Activated CD4-positive, alpha-beta T cell treated with anti-CD3 and anti-CD28 coated beads for 36 hours (primary cell): ENCODE measurements around the gene OSBPL10. TPM values are rescaled to one million over a fixed set of nuclear protein-coding genes. Genes with fewer than 3 reads are reported as not detected.

ENCODE experiments used
- ATAC-seq: fragments of 200-7000 bp; cut with Tn5 transposase; one replicate; pipeline ENCODE4 v1.10.0; 2021; ENCODE audit warnings: mild to moderate bottlenecking, moderate library complexity
- CTCF ChIA-PET: fragments of 350-600 bp; sonication (Branson Sonifier 250); formaldehyde crosslinking; loops from one replicate; lab custom pipeline; 2021; ENCODE audit warnings: antibody characterized with exemption; lab: Charles Lee
- POLR2A ChIA-PET: fragments of 350-600 bp; sonication (Branson Sonifier 250); formaldehyde crosslinking; loops from one replicate; lab custom pipeline; 2021; ENCODE audit warnings: antibody characterized with exemption, inconsistent platforms; lab: Charles Lee
- DNase-seq: peaks from one replicate; pipeline ENCODE4 v3.0.0-alpha.2; 2020
- H3K27ac Mint-ChIP-seq: one replicate; pipeline ENCODE4 v1.8.0; 2021; ENCODE audit warnings: mixed read lengths
- H3K27me3 Mint-ChIP-seq: one replicate; pipeline ENCODE4 v1.8.0; 2021; ENCODE audit warnings: mixed read lengths
- H3K36me3 Mint-ChIP-seq: one replicate; pipeline ENCODE4 v1.8.0; 2021; ENCODE audit warnings: low read depth, mixed read lengths
- H3K4me1 Mint-ChIP-seq: one replicate; pipeline ENCODE4 v1.8.0; 2021; ENCODE audit warnings: mixed read lengths
- H3K4me3 Mint-ChIP-seq: one replicate; pipeline ENCODE4 v1.8.0; 2021; ENCODE audit warnings: mild to moderate bottlenecking, moderate library complexity, mixed read lengths
- H3K9me3 Mint-ChIP-seq: one replicate; pipeline ENCODE4 v1.8.0; 2021; ENCODE audit warnings: low read depth, mixed read lengths
- intact Hi-C, 2 experiments: fragments of 100-400 bp; cut with DNase I in 1 of 2; cut with micrococcal nuclease in 1 of 2; formaldehyde crosslinking; loops; one replicate each; pipeline versions ENCODE4 v1.14.2 to v1.15.1; 2022 to 2024; cut with DNase I, micrococcal nuclease
- total RNA-seq, 2 experiments: library from RNA; stranded (reverse); gene quantifications; one replicate each; pipeline ENCODE4 v1.2.3, GENCODE V29; 2021

The OSBPL10 gene
- total RNA-seq, 2 experiments from 2014 or later: 11.2 to 11.8 TPM

GRCh38 chr3:31652296-31652695 is 328.8 kb downstream of the OSBPL10 start:
- Mint-ChIP-seq H3K27ac (no peak overlapping the region), H3K36me3 (peaks cover 22% of the 10 kb centered on the region), H3K9me3 (peaks cover 78% of the 10 kb centered on the region), H3K27me3 (no peaks in the 10 kb centered on the region), H3K4me1 (no peaks in the 10 kb centered on the region), H3K4me3 (no peak overlapping the region)
- CTCF ChIA-PET: no interaction called here
- POLR2A ChIA-PET: no interaction called here
- intact Hi-C loops: no loop called here
- DNase-seq (no peak), ATAC-seq (no peak)

- POLR2A ChIA-PET: no interaction called here
- no peaks in the 10 kb centered on the region for H3K4me1 Mint-ChIP-seq
- H3K9me3 Mint-ChIP-seq: peaks cover 50% of the 10 kb centered on the region
- no peak for DNase-seq
- CTCF ChIA-PET: interaction anchor here (0.7 kb wide), 1 partner anchor 32 kb away, joined by 5 read pairs; no protein-coding TSS in a partner anchor
- peak; percentile 23 for ATAC-seq
- intact Hi-C loops: no loop called here
- H3K27ac Mint-ChIP-seq: no peak overlapping the region
- H3K36me3 Mint-ChIP-seq: peaks cover 34% of the 10 kb centered on the region
- H3K4me3 Mint-ChIP-seq: no peak overlapping the region
- no peaks in the 10 kb centered on the region for H3K27me3 Mint-ChIP-seq
These were observed 332.6 kb downstream of the OSBPL10 start for GRCh38 chr3:31648286-31648968.

GRCh38 chr3:31645256-31645655 is 335.8 kb downstream of the OSBPL10 start:
- CTCF ChIA-PET: interaction anchor here (0.6 kb wide), 1 partner anchor 338 kb away, joined by 4 read pairs; no protein-coding TSS in a partner anchor

GRCh38 chr3:31639828-31640227 is 341.2 kb downstream of the OSBPL10 start:
- H3K4me1 Mint-ChIP-seq: peaks cover 27% of the 10 kb centered on the region
- DNase-seq: no peak
- POLR2A ChIA-PET: no interaction called here
- H3K4me3 Mint-ChIP-seq: no peak overlapping the region
- peaks cover 25% of the 10 kb centered on the region for H3K36me3 Mint-ChIP-seq
- intact Hi-C loops: loop anchor here (5.0 to 10.0 kb wide), 2 partner anchors 65 to 127 kb away; no protein-coding TSS in a partner anchor
- no peak overlapping the region for H3K27ac Mint-ChIP-seq
- no peak for ATAC-seq
- CTCF ChIA-PET: interaction anchor here (0.6 to 1.1 kb wide), 2 partner anchors 89 to 505 kb away, joined by 3 read pairs; no protein-coding TSS in a partner anchor
- peaks cover 3% of the 10 kb centered on the region for H3K9me3 Mint-ChIP-seq
- no peaks in the 10 kb centered on the region for H3K27me3 Mint-ChIP-seq

More at GRCh38 chr3:31645256-31645655, 335.8 kb downstream of the OSBPL10 start:
- ATAC-seq (peak; percentile 23), DNase-seq (no peak)
- Mint-ChIP-seq H3K4me1 (no peaks in the 10 kb centered on the region), H3K36me3 (peaks cover 33% of the 10 kb centered on the region), H3K4me3 (no peak overlapping the region), H3K9me3 (peaks cover 25% of the 10 kb centered on the region), H3K27me3 (no peaks in the 10 kb centered on the region), H3K27ac (no peak overlapping the region)
- POLR2A ChIA-PET: no interaction called here
- intact Hi-C loops: no loop called here

GRCh38 chr3:31636694-31637442 is 344.2 kb downstream of the OSBPL10 start:
- no peaks in the 10 kb centered on the region for H3K27me3 Mint-ChIP-seq
- ChIA-PET POLR2A (interaction anchor here (0.5 kb wide), 1 partner anchor 1036 kb away, joined by 3 read pairs; no protein-coding TSS in a partner anchor), CTCF (interaction anchor here (1.5 kb wide), 1 partner anchor 11 kb away, joined by 5 read pairs; no protein-coding TSS in a partner anchor)
- ATAC-seq: peak; percentile 32
- H3K27ac Mint-ChIP-seq: peak overlapping the region; percentile 55
- intact Hi-C loops: loop anchor here (5.0 to 10.0 kb wide), 2 partner anchors 68 to 130 kb away; no protein-coding TSS in a partner anchor
- no peaks in the 10 kb centered on the region for H3K9me3 Mint-ChIP-seq
- H3K36me3 Mint-ChIP-seq: peaks cover 35% of the 10 kb centered on the region
- DNase-seq: no peak
- peaks cover 41% of the 10 kb centered on the region for H3K4me1 Mint-ChIP-seq
- no peak overlapping the region for H3K4me3 Mint-ChIP-seq

GRCh38 chr3:31636049-31636448 is 345.0 kb downstream of the OSBPL10 start:
- no peak overlapping the region for H3K4me3 Mint-ChIP-seq
- H3K27ac Mint-ChIP-seq: peak overlapping the region; percentile 44
- peaks cover 41% of the 10 kb centered on the region for H3K4me1 Mint-ChIP-seq
- no peaks in the 10 kb centered on the region for H3K27me3 Mint-ChIP-seq
- ATAC-seq (no peak), DNase-seq (no peak)
- ChIA-PET CTCF (interaction anchor here (0.9 to 1.5 kb wide), 2 partner anchors 8 to 10 kb away, joined by 3 to 5 read pairs; no protein-coding TSS in a partner anchor), POLR2A (no interaction called here)
- H3K9me3 Mint-ChIP-seq: no peaks in the 10 kb centered on the region
- peaks cover 40% of the 10 kb centered on the region for H3K36me3 Mint-ChIP-seq
- intact Hi-C loops: loop anchor here (5.0 to 10.0 kb wide), 2 partner anchors 69 to 131 kb away; no protein-coding TSS in a partner anchor

GRCh38 chr3:31635545-31635944 is 345.5 kb downstream of the OSBPL10 start:
- intact Hi-C loops: loop anchor here (5.0 to 10.0 kb wide), 2 partner anchors 69 to 132 kb away; no protein-coding TSS in a partner anchor
- H3K4me1 Mint-ChIP-seq: peaks cover 41% of the 10 kb centered on the region
- H3K9me3 Mint-ChIP-seq: no peaks in the 10 kb centered on the region
- CTCF ChIA-PET: interaction anchor here (0.9 to 1.5 kb wide), 2 partner anchors 9 to 10 kb away, joined by 3 to 5 read pairs; no protein-coding TSS in a partner anchor
- peak overlapping the region; percentile 44 for H3K27ac Mint-ChIP-seq
- POLR2A ChIA-PET: no interaction called here
- peaks cover 44% of the 10 kb centered on the region for H3K36me3 Mint-ChIP-seq
- H3K27me3 Mint-ChIP-seq: no peaks in the 10 kb centered on the region
- ATAC-seq: peak; percentile 90
- no peak for DNase-seq
- no peak overlapping the region for H3K4me3 Mint-ChIP-seq

GRCh38 chr3:31634476-31634875 is 346.6 kb downstream of the OSBPL10 start:
- Mint-ChIP-seq H3K27ac (peak overlapping the region; percentile 3), H3K27me3 (no peaks in the 10 kb centered on the region), H3K4me3 (no peak overlapping the region), H3K9me3 (no peaks in the 10 kb centered on the region), H3K4me1 (peaks cover 41% of the 10 kb centered on the region), H3K36me3 (peaks cover 55% of the 10 kb centered on the region)
- intact Hi-C loops: loop anchor here in 1 of 2 experiments (10.0 kb wide), 1 partner anchor 70 kb away; no protein-coding TSS in a partner anchor
- ChIA-PET POLR2A (interaction anchor here (0.6 kb wide), 1 partner anchor 105 kb away, joined by 3 read pairs; no protein-coding TSS in a partner anchor), CTCF (interaction anchor here (1.3 kb wide), 1 partner anchor 68 kb away, joined by 3 read pairs; no protein-coding TSS in a partner anchor)
- ATAC-seq (no peak), DNase-seq (no peak)

GRCh38 chr3:31629054-31629453 is 352.0 kb downstream of the OSBPL10 start:
- CTCF ChIA-PET: interaction anchor here (0.6 kb wide), 1 partner anchor 421 kb away, joined by 3 read pairs; no protein-coding TSS in a partner anchor
- Mint-ChIP-seq H3K4me1 (peaks cover 18% of the 10 kb centered on the region), H3K9me3 (no peaks in the 10 kb centered on the region), H3K36me3 (peaks cover 69% of the 10 kb centered on the region), H3K27me3 (no peaks in the 10 kb centered on the region), H3K4me3 (no peak overlapping the region), H3K27ac (no peak overlapping the region)
- POLR2A ChIA-PET: no interaction called here
- intact Hi-C loops: loop anchor here in 1 of 2 experiments (5.0 kb wide), 1 partner anchor 57 kb away; no protein-coding TSS in a partner anchor
- ATAC-seq: no peak
- DNase-seq: no peak

- intact Hi-C loops: loop anchor here in 1 of 2 experiments (5.0 kb wide), 1 partner anchor 53 kb away; no protein-coding TSS in a partner anchor
- H3K27me3 Mint-ChIP-seq: no peaks in the 10 kb centered on the region
- peaks cover 24% of the 10 kb centered on the region for H3K4me1 Mint-ChIP-seq
- H3K4me3 Mint-ChIP-seq: no peak overlapping the region
- ATAC-seq (no peak), DNase-seq (no peak)
- peaks cover 65% of the 10 kb centered on the region for H3K36me3 Mint-ChIP-seq
- H3K27ac Mint-ChIP-seq: no peak overlapping the region
- ChIA-PET POLR2A (no interaction called here), CTCF (interaction anchor here (1.5 to 1.8 kb wide), 2 partner anchors 11 to 13 kb away, joined by 4 to 5 read pairs; no protein-coding TSS in a partner anchor)
- no peaks in the 10 kb centered on the region for H3K9me3 Mint-ChIP-seq
These were observed 355.7 kb downstream of the OSBPL10 start for GRCh38 chr3:31625358-31625757.
